ENCODE results near the gene RTN4R. TPM values are rescaled to one million over a fixed set of nuclear protein-coding genes. Genes with fewer than 3 reads are reported as not detected.

The RTN4R gene
- total and polyA plus RNA-seq, 12 donors, result 0.35 to 18.8 (median 1.1) TPM

- peak in 4 of 7 donors; percentile 17 to 55 (median 40) for DNase-seq
- no peaks in the 10 kb centered on the region for H3K9me3 ChIP-seq (replicated peaks in 1 of 3)
- H3K4me1 ChIP-seq (replicated peaks in 1 of 2), result peaks cover 14 to 23% of the 10 kb centered on the region in 2 donors
Measured at GRCh38 chr22:20203142-20203551, 65.0 kb downstream of the RTN4R start.

GRCh38 chr22:20201837-20202392, 66.2 kb downstream of the RTN4R start:
- no peaks in the 10 kb centered on the region for H3K27me3 ChIP-seq
- no peaks in the 10 kb centered on the region for H3K9me3 ChIP-seq (replicated peaks in 1 of 3)
- DNase-seq, result no peak
- TF ChIP-seq POLR2A (IDR thresholded peaks at IDR 0.05) (no peak), CTCF (IDR thresholded peaks at IDR 0.05) (no peak)
- WGBS, 4 donors, result 87 to 100% (median 91%) methylated on average over 5 to 13 of the region's 13 CpGs
- no peak overlapping the region for H3K27ac ChIP-seq
- intact Hi-C loops (cut with DNase I), result no loop called here
- peaks cover 14 to 18% of the 10 kb centered on the region in 2 donors for H3K4me1 ChIP-seq (replicated peaks in 1 of 2)
- no peaks in the 10 kb centered on the region for H3K36me3 ChIP-seq (replicated peaks in 1 of 2)
- H3K4me3 ChIP-seq, result no peak overlapping the region

More at GRCh38 chr22:20203142-20203551, 65.0 kb downstream of the RTN4R start:
- intact Hi-C loops (cut with DNase I), result no loop called here
- H3K27ac ChIP-seq, result peak overlapping the region in 2 of 5 donors; percentile 34 to 74
- 38 to 57% (median 55%) methylated on average over 4 of the region's 4 CpGs; no CpG with 5 or more reads in 1 of the 4 donors for WGBS, 4 donors
- H3K36me3 ChIP-seq (replicated peaks in 1 of 2), result no peaks in the 10 kb centered on the region
- no peaks in the 10 kb centered on the region for H3K27me3 ChIP-seq
- H3K4me3 ChIP-seq, result no peak overlapping the region
- TF ChIP-seq POLR2A (IDR thresholded peaks at IDR 0.05) (no peak), CTCF (IDR thresholded peaks at IDR 0.05) (no peak)

- H3K27me3 ChIP-seq, result no peaks in the 10 kb centered on the region
- no peaks in the 10 kb centered on the region for H3K36me3 ChIP-seq (replicated peaks in 1 of 2)
- no peak overlapping the region for H3K4me3 ChIP-seq
- TF ChIP-seq POLR2A (IDR thresholded peaks at IDR 0.05) (no peak), CTCF (IDR thresholded peaks at IDR 0.05) (no peak)
- no peak for DNase-seq
- 90 to 98% (median 92%) methylated on average over 5 of the region's 5 CpGs for WGBS, 4 donors
- intact Hi-C loops (cut with DNase I), result no loop called here
- no peaks in the 10 kb centered on the region for H3K9me3 ChIP-seq (replicated peaks in 1 of 3)
- no peak overlapping the region for H3K27ac ChIP-seq
- H3K4me1 ChIP-seq (replicated peaks in 1 of 2), result peaks cover 14 to 16% of the 10 kb centered on the region in 2 donors
Measured at GRCh38 chr22:20199906-20200305, 68.2 kb downstream of the RTN4R start.

- 82 to 91% (median 84%) methylated on average over 1 of the region's 1 CpG for WGBS, 4 donors
Measured at GRCh38 chr22:20199413-20199842, 68.7 kb downstream of the RTN4R start.

More at GRCh38 chr22:20199413-20199842, 68.7 kb downstream of the RTN4R start:
- Histone ChIP-seq H3K4me1 (replicated peaks in 1 of 2) (peaks cover 14 to 16% of the 10 kb centered on the region in 2 donors), H3K27ac (no peak overlapping the region), H3K9me3 (replicated peaks in 1 of 3) (no peaks in the 10 kb centered on the region), H3K36me3 (replicated peaks in 1 of 2) (no peaks in the 10 kb centered on the region), H3K27me3 (no peaks in the 10 kb centered on the region), H3K4me3 (no peak overlapping the region)
- DNase-seq, result no peak
- intact Hi-C loops (cut with DNase I), result no loop called here
- TF ChIP-seq POLR2A (IDR thresholded peaks at IDR 0.05), result no peak
- TF ChIP-seq CTCF (IDR thresholded peaks at IDR 0.05), result no peak

Data from adrenal gland (tissue), 12 donors.